ENCODE data around the gene GARRE1. TPM values are rescaled to one million over a fixed set of nuclear protein-coding genes. Genes with fewer than 3 reads are reported as not detected.
A peak's percentile ranks its signal among the peaks of the same experiment; 100 is the strongest.

Gene GARRE1
- total RNA-seq, 4 donors from 2014 or later = 22.4 to 54.6 (median 43.0) TPM

- intact Hi-C loops (cut with DNase I; ENCODE audit: low total_unique reads) = no loop called here
- Histone ChIP-seq H3K4me3 (no peak overlapping the region), H3K9me3 (no peaks in the 10 kb centered on the region), H3K27me3 (no peaks in the 10 kb centered on the region), H3K36me3 (no peaks in the 10 kb centered on the region), H3K4me1 (no peaks in the 10 kb centered on the region), H3K27ac (peak overlapping the region in 1 of 2 donors; percentile 39)
- TF ChIP-seq POLR2A (IDR thresholded peaks at IDR 0.05) (no peak), CTCF (IDR thresholded peaks at IDR 0.05) (no peak)
- no peak for DNase-seq
Measured at GRCh38 chr19:34218818-34219164, 35.6 kb upstream of the GARRE1 start.

GRCh38 chr19:34220472-34221063 is 33.8 kb upstream of the GARRE1 start:
- Histone ChIP-seq H3K4me3 (no peak overlapping the region), H3K9me3 (no peaks in the 10 kb centered on the region), H3K27ac (no peak overlapping the region), H3K36me3 (no peaks in the 10 kb centered on the region), H3K27me3 (no peaks in the 10 kb centered on the region), H3K4me1 (no peaks in the 10 kb centered on the region)
- peak in 1 of 2 donors; percentile 48 for DNase-seq
- TF ChIP-seq CTCF (IDR thresholded peaks at IDR 0.05) = peak; percentile 44 to 52 (median 48)
- TF ChIP-seq POLR2A (IDR thresholded peaks at IDR 0.05) = no peak
- intact Hi-C loops (cut with DNase I; ENCODE audit: low total_unique reads) = no loop called here

- Histone ChIP-seq H3K27ac (no peak overlapping the region), H3K4me3 (no peak overlapping the region), H3K36me3 (no peaks in the 10 kb centered on the region), H3K9me3 (no peaks in the 10 kb centered on the region), H3K27me3 (no peaks in the 10 kb centered on the region), H3K4me1 (no peaks in the 10 kb centered on the region)
- TF ChIP-seq CTCF (IDR thresholded peaks at IDR 0.05) (no peak), POLR2A (IDR thresholded peaks at IDR 0.05) (no peak)
- no peak for DNase-seq
- intact Hi-C loops (cut with DNase I; ENCODE audit: low total_unique reads) = no loop called here
Measured at GRCh38 chr19:34222386-34222785, 32.0 kb upstream of the GARRE1 start.

- DNase-seq = no peak
- Histone ChIP-seq H3K27me3 (no peaks in the 10 kb centered on the region), H3K4me1 (no peaks in the 10 kb centered on the region), H3K9me3 (no peaks in the 10 kb centered on the region), H3K4me3 (no peak overlapping the region), H3K27ac (no peak overlapping the region), H3K36me3 (no peaks in the 10 kb centered on the region)
- no peak for TF ChIP-seq CTCF (IDR thresholded peaks at IDR 0.05)
- no peak for TF ChIP-seq POLR2A (IDR thresholded peaks at IDR 0.05)
- intact Hi-C loops (cut with DNase I; ENCODE audit: low total_unique reads) = no loop called here
Measured at GRCh38 chr19:34224996-34225658, 29.2 kb upstream of the GARRE1 start.

GRCh38 chr19:34225659-34226015 is 28.7 kb upstream of the GARRE1 start:
- no peaks in the 10 kb centered on the region for H3K36me3 ChIP-seq
- TF ChIP-seq CTCF (IDR thresholded peaks at IDR 0.05) (no peak), POLR2A (IDR thresholded peaks at IDR 0.05) (no peak)
- H3K4me3 ChIP-seq = no peak overlapping the region
- H3K27ac ChIP-seq = peak overlapping the region in 1 of 2 donors; percentile 1
- no peaks in the 10 kb centered on the region for H3K4me1 ChIP-seq
- H3K27me3 ChIP-seq = no peaks in the 10 kb centered on the region
- intact Hi-C loops (cut with DNase I; ENCODE audit: low total_unique reads) = no loop called here
- DNase-seq = no peak
- H3K9me3 ChIP-seq = no peaks in the 10 kb centered on the region
